HG03159 (cell line): ENCODE measurements around the gene TARBP1.
"Not testable (repeated sequence)": the region's sequence is repeated elsewhere in the genome, so short reads cannot be mapped to it uniquely, and the experiment has no call there.

Source experiments
- ATAC-seq: cut with Tn5 transposase; IDR thresholded peaks from one replicate; pipeline ENCODE4 v1.9.1; 2021; ENCODE audit warnings: mild to moderate bottlenecking, moderate library complexity; ENCODE audit not compliant: unreplicated experiment

TARBP1 gene

DNA sequence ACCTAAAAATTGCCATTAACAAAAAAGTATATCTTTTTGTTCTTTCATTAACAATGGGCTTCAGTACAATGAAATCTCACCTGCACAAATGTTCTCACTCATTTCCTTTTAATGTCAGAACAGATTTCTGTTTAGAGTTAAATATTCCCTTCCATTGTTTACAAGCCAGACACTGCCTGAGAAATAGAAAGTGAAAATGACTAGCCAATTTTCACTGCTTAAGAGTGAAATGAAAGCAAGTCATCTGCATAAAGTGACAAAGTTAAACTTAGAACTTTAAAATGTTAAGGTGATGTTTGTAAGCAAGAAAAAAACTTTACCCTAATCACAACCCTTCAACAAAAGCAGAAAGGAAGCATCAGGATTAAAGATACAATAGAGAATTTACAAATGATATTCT, 78.2 kb downstream of the TARBP1 start:
- peak; percentile 56 for ATAC-seq

DNA sequence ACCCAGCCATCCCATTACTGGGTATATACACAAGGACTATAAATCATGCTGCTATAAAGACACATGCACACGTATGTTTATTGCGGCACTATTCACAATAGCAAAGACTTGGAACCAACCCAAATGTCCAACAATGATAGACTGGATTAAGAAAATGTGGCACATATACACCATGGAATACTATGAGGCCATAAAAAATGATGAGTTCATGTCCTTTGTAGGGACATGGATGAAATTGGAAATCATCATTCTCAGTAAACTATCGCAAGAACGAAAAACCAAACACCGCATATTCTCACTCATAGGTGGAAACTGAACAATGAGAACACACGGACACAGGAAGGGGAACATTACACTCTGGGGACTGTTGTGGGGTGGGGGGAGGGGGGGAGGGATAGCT, 79.5 kb downstream of the TARBP1 start:
- ATAC-seq, result not testable (repeated sequence)

DNA sequence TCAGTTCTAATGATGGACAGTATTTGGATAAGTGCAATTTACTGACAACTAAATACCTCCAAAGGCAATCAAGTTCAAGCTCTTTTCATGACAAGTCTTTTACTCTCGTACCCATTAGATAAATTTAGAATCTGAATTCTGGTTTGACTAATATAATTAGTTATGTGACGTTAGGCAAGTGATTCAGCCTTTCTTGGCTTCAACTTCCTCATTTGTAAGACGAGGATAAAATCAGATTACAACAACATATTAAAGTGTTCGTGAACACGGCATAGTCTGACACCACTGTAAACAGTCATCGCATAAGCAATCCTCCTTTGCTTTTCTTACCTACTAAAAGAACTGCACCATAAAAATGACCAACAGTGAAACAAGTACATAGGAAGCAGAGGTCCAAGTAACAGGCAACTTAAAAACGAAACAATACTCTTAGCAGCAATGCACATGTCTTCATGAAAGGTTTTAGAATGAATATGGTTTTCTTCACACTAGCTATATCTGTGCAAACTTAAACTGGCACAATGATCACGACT, 80.1 kb downstream of the TARBP1 start:
- peak; percentile 56 for ATAC-seq

DNA sequence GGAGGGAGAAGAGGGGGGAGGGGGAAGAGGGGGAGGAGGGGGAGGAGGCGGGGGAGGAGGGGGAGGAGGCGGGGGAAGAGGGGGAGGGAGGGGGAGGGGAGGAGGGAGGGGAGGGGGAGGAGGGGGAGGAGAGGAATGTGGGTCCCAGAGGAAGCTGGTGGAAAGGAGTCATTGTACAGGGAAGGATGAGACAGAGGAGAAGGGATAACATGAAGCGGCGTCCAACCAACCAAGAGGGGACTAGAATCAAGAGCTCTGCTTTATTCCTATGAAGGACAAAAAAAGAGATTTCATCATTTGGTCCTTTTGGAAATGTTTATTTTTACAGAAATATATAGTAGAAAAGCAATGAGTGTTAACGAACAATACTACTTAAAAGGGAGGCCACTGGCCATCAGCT, 81.2 kb downstream of the TARBP1 start:
- no peak for ATAC-seq

GRCh38 chr1:234396871-234397270, 82.1 kb downstream of the TARBP1 start:
- ATAC-seq, result no peak

GRCh38 chr1:234396092-234396491, 82.9 kb downstream of the TARBP1 start:
- no peak for ATAC-seq

- ATAC-seq, result no peak
Observed at GRCh38 chr1:234395297-234395696, 83.7 kb downstream of the TARBP1 start.

GRCh38 chr1:234393190-234393589, 85.8 kb downstream of the TARBP1 start:
- ATAC-seq, result no peak

GRCh38 chr1:234388094-234388493, 90.9 kb downstream of the TARBP1 start:
- no peak for ATAC-seq

DNA sequence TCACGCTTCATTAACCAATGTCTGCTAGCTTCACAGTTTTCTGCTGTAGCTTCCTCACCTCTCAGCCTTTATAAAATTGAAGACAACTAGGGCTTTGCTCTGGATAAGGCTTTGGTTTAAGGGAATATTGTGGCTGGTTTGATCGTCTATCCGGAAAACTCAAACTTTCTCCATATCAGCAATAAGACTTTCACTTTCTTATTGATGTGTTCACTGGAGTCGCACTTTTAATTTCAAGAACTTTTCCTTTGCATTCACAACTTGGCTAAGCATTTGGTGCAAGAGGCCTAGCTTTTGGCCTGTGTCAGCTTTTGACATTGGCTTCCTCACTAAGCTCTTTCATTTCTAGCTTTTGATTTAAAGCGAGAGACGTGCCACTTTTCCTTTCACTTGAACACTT, 92.9 kb downstream of the TARBP1 start:
- ATAC-seq, result no peak

DNA sequence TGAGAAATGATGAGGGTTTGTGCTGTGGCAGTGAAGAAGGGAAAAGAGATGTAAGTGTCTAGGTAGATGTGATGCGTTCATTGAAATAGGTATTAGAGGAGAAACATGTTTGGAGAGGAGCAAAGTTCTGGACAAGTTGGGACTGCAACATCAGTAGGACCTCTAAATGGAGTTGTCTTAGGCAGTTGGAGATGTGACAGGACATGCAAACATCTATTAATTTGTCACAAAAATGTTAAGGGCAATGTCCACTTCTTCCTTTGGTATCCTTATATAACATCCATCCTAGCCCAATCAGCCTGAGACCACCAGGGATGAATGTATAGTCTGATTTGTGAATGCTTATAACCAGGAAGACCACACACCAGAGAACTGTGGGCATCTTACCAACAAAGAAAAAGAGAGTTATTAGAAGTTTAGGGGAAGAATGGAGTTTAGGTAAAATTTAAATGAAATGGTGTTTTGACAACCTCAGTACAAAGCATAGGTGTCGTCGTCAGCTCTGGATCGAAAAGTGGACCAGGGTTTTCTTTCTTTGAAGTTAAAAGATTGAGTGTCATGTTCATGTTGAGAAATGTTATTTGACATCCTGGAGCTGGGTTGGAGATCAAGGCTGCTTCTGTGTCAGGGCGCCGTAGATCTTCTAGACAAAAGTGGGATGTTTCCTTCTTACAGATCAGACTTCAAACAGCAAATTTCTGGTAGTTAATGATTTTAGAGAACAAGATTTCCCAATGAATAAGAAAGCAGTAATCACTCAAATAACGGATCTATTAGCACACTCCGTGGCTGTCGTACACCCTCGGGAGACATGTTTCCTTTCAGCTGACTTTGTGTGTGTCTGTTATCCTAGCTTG, 97.1 kb downstream of the TARBP1 start:
- no peak for ATAC-seq

- not testable (repeated sequence) for ATAC-seq
Observed at GRCh38 chr1:234379591-234380109, 99.3 kb downstream of the TARBP1 start.

DNA sequence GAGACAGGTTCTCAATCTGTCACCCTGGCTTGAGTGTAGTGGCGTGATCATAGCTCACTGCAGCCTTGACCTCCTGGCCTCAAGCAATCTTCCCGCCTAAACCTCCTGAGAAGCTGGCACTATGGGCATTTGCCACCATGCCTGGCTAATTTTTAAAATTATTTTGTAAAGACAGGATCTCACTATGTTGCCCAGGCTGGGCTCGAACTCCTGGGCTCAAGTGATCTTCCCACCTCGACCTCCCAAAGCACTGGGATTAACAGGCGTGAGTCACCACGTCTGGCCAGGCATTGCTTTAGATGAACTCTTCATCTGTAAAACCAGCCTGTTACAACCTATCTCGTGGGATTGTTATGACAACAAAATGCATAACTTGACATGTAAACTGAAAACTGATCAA, 103.3 kb downstream of the TARBP1 start:
- no peak for ATAC-seq

DNA sequence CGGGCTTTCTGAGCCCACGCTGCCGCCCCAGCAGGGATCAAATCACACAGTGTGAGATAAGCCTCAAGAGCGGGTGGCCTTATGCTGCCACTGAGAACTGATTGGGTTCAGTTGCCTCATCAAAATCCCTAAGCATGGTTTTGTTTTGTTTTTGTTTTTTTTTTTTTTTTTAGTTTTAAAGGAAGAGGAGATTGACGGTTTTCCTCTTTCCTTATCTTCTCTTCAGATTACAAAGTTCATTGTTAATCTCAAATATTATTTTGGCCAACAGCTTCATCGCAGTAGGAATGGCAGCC, 105.1 kb downstream of the TARBP1 start:
- ATAC-seq, result no peak

- ATAC-seq, result peak; percentile 90
Observed at GRCh38 chr1:234373064-234373958, 105.7 kb downstream of the TARBP1 start, which contains the start of gene COA6. TSS of gene COA6 (plus strand) at chr1:234373456. CDS start at chr1:234373467, 11 bp downstream.

DNA sequence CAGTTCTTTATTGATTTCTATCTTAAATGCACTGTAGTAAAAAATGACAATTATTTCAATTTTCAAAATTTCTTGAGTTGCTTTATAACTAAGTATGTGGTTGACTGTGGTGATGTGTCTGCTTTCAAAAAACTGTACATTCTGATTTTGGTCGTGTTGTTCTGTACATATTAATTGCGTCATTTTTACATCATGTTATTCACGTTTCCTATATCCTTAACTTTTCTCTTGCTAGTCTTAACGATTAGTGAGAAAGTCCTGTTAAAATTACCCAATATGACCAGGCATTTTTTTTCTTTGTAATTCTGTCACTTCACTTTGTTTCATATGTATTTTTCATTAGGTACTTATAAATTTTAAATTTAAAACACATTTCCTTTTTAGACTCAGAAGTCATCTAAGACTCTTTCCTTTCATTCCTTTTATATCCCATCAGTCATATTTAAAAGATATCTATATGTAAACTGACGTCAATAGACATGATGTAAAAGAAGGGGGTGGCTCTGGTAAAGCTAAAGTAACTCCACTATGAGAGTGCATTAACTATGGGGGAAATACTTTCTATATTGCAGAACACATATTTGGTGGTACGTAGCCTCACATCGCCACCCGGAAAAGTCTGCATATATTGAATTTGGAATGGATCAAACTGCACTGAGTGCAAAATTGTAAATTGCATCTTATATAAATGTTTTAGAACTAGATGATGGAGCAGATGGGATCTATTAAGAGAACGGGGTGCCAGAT, 106.8 kb downstream of the TARBP1 start:
- no peak for ATAC-seq

DNA sequence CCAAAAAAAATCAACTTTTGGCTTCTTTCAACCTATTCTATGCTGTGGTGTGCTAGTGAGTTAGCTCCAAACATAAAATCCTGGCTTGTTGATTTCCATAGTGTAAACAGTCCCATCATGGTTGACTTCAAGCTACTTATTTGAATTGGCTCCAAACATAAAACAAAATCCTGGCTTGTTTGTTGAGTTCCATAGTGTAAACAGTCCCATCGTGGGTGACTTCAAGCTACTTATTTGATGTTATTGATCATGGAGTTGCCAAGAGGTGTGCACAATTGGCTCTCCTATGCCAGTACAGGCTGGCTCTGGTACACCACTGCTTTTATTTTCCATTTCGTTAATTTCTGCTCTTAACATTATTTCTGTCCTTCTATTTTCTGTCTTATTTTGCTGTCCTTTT, 107.6 kb downstream of the TARBP1 start:
- ATAC-seq, result no peak

GRCh38 chr1:234369784-234370183, 109.2 kb downstream of the TARBP1 start:
- no peak for ATAC-seq

DNA sequence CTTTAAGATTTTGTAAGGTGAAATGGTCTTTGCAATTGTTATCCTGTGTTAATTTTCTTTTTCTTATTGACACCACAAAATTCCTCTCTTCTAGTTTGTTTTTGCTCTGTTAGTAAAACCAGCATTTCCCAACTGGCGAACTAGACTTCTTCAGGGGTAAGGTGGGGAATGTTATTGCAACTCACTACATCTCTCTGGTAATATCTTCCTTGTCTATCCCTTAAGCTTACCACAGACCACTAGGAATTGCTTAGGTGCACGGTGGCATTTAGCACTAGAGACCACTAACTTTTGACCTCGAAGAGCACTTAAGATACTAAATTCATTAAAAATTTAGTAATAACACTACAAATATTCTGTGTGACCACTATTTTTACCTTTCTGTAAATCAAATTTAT, 109.9 kb downstream of the TARBP1 start:
- no peak for ATAC-seq

DNA sequence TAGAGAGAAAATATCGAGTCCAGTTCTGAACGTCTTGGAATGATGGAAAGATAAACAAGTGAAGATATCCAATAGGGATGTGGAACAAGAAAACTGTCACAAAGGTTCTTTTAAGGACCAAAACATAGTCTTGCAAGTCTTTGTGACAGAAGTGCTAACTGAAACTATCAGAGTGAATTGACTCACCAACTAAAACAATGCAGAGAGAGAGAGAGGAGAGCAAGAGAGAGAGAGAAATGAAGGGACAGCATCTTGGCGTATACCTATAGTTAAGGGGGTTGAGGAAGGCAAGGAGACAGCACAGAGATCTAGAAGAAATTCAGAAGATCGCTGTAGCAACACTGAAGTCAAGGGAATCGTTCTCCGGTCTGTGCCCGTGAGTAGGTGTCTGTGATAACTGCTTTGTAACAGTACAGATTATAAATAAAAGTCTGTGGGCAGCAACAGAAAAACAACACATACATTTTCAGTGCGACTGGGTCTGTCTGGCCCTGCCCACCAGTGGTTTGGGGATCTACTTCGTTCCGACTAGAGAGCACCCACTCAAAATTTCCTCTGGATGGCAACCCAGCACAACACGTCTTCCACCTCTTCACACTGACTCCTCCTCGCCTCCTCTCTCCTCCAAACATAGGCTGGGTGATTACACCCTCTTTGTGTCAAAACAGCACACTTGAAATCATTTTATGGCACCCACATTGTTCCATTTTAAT, 110.5 kb downstream of the TARBP1 start:
- no peak for ATAC-seq
